IMR-90 (cell line): ENCODE results near the gene CAPRIN1. TPM values are rescaled to one million over a fixed set of nuclear protein-coding genes. Genes with fewer than 3 reads are reported as not detected.
A peak's percentile ranks its signal among the peaks of the same experiment; 100 is the strongest.

Experiments used
- ATAC-seq: fragments of 200-7000 bp; cut with Tn5 transposase; 2 replicates; pipeline ENCODE4 v1.9.1; 2020; ENCODE audit warnings: low read depth, mild to moderate bottlenecking, moderate library complexity
- BruUV-seq: library from RNA; stranded (reverse); fragments of 400-500 nt; replicated peaks from 2 replicates; lab custom pipeline; 2021; lab: Mats Ljungman, UMichigan
- CTCF ChIA-PET: fragments of 300-600 bp; formaldehyde crosslinking; extraction: SDS; loops from one replicate; lab custom pipeline; 2021; ENCODE audit warnings: antibody characterized with exemption; lab: Yijun Ruan, JAX
- POLR2A ChIA-PET: fragments of 300-600 bp; sonication (Branson Sonifier 250); formaldehyde crosslinking; loops from one replicate; lab custom pipeline; 2022; ENCODE audit warnings: antibody characterized with exemption; ENCODE audit not compliant: unreplicated experiment; lab: Charles Lee
- DNase-seq: peaks from one replicate; pipeline ENCODE4 v3.0.0; 2013
- H2AFZ ChIP-seq: replicated peaks from 2 replicates; pipeline ENCODE3; 2013; ENCODE audit warnings: low read length, mild to moderate bottlenecking; ENCODE audit not compliant: poor library complexity
- H2AK5ac ChIP-seq: 2 replicates; pipeline ENCODE4 v1.6.1; 2013; ENCODE audit warnings: low read depth, low read length, inconsistent platforms
- H2AK9ac ChIP-seq: replicated peaks from 2 replicates; pipeline ENCODE3; 2013; ENCODE audit warnings: mild to moderate bottlenecking, low read depth, low read length, moderate library complexity; ENCODE audit not compliant: poor library complexity
- H2BK120ac ChIP-seq: 2 replicates; pipeline ENCODE4 v1.6.1; 2013; ENCODE audit warnings: low read depth, low read length, inconsistent platforms
- H2BK15ac ChIP-seq: 3 replicates; pipeline ENCODE4 v1.6.1; 2013; ENCODE audit warnings: low read depth, low read length, inconsistent platforms
- H2BK20ac ChIP-seq: 2 replicates; pipeline ENCODE4 v1.6.1; 2013; ENCODE audit warnings: low read depth, mild to moderate bottlenecking, inconsistent platforms, low read length, moderate library complexity
- H2BK5ac ChIP-seq: 2 replicates; pipeline ENCODE4 v1.6.1; 2013; ENCODE audit warnings: mild to moderate bottlenecking, low read depth, low read length, inconsistent platforms; ENCODE audit not compliant: poor library complexity, severe bottlenecking
- H3K14ac ChIP-seq: replicated peaks from 2 replicates; pipeline ENCODE4 v1.6.1; 2013; ENCODE audit warnings: low read depth, low read length, inconsistent platforms
- H3K18ac ChIP-seq: 2 replicates; pipeline ENCODE4 v1.6.1; 2013; ENCODE audit warnings: low read depth, low read length, control low read depth
- H3K23ac ChIP-seq: 2 replicates; pipeline ENCODE4 v1.6.1; 2013; ENCODE audit warnings: low read depth, low read length, inconsistent platforms
- H3K27ac ChIP-seq: 2 replicates; pipeline ENCODE4 v1.5.1; 2013; ENCODE audit warnings: mild to moderate bottlenecking, control low read depth, low read length; ENCODE audit not compliant: insufficient read depth
- H3K27me3 ChIP-seq: 2 replicates; pipeline ENCODE4 v1.6.1; 2013; ENCODE audit warnings: low read length; ENCODE audit not compliant: control insufficient read depth, insufficient read depth
- H3K36me3 ChIP-seq: 2 replicates; pipeline ENCODE4 v1.6.1; 2013; ENCODE audit warnings: low read length, mixed read lengths; ENCODE audit not compliant: control insufficient read depth, insufficient read depth
- H3K4ac ChIP-seq: 2 replicates; pipeline ENCODE4 v1.6.1; 2013; ENCODE audit warnings: low read depth, low read length, inconsistent platforms
- H3K4me1 ChIP-seq: 2 replicates; pipeline ENCODE4 v1.6.1; 2013; ENCODE audit warnings: low read length, mixed read lengths; ENCODE audit not compliant: control insufficient read depth, insufficient read depth
- H3K4me2 ChIP-seq: 2 replicates; pipeline ENCODE4 v1.6.1; 2013; ENCODE audit warnings: low read depth, mild to moderate bottlenecking, control low read depth, low read length, moderate library complexity
- H3K4me3 ChIP-seq: 2 replicates; pipeline ENCODE4 v1.5.1; 2013; ENCODE audit warnings: low read depth, mild to moderate bottlenecking, control low read depth, low read length, moderate library complexity; ENCODE audit not compliant: insufficient read depth
- H3K56ac ChIP-seq: 2 replicates; pipeline ENCODE4 v1.6.1; 2013; ENCODE audit warnings: low read length, inconsistent platforms; ENCODE audit not compliant: insufficient read depth; ENCODE audit errors: extremely low read depth
- H3K79me1 ChIP-seq, 2 experiments: 2 replicates each; pipeline ENCODE4 v1.6.1; 2013; ENCODE audit warnings: low read length in 2 of 2, inconsistent platforms in 1 of 2, low read depth in 1 of 2
- H3K9ac ChIP-seq: 2 replicates; pipeline ENCODE4 v1.6.1; 2013; ENCODE audit warnings: low read depth, low read length, control low read depth
- H3K9me1 ChIP-seq: 2 replicates; pipeline ENCODE4 v1.6.1; 2013; ENCODE audit warnings: low read length, inconsistent platforms; ENCODE audit not compliant: insufficient read depth
- H3K9me3 ChIP-seq: 2 replicates; pipeline ENCODE4 v1.6.1; 2013; ENCODE audit warnings: low read length; ENCODE audit not compliant: control insufficient read depth, insufficient read depth
- H4K20me1 ChIP-seq: 2 replicates; pipeline ENCODE4 v1.6.1; 2013; ENCODE audit warnings: low read length, inconsistent platforms; ENCODE audit not compliant: insufficient read depth
- H4K5ac ChIP-seq: 2 replicates; pipeline ENCODE4 v1.6.1; 2013; ENCODE audit warnings: mild to moderate bottlenecking, low read depth, low read length, control low read depth
- H4K8ac ChIP-seq, 2 experiments: 2 replicates each; pipeline ENCODE4 v1.6.1; 2013; ENCODE audit warnings: low read depth in 2 of 2, low read length in 2 of 2, control low read depth in 1 of 2, inconsistent platforms in 1 of 2
- H4K91ac ChIP-seq: 2 replicates; pipeline ENCODE4 v1.6.1; 2013; ENCODE audit warnings: low read depth, low read length, inconsistent platforms; ENCODE audit not compliant: insufficient read depth
- BHLHE40 ChIP-seq: fragments of 150-350 bp; IDR thresholded peaks from 2 replicates; pipeline ENCODE4 v1.6.1; 2016; ENCODE audit warnings: mild to moderate bottlenecking, low read depth, low read length
- CEBPB ChIP-seq: IDR thresholded peaks from 2 replicates; pipeline ENCODE4 v1.6.1; 2012; ENCODE audit warnings: low read depth, low read length, improper control_type of control experiment
- MAFK ChIP-seq: IDR thresholded peaks from 2 replicates; pipeline ENCODE4 v1.6.1; 2012; ENCODE audit warnings: low read depth, low read length, improper control_type of control experiment
- NFE2L2 ChIP-seq: fragments of 150-350 bp; IDR thresholded peaks from 2 replicates; pipeline ENCODE4 v1.6.1; 2016; ENCODE audit warnings: low read depth, mild to moderate bottlenecking, low read length
- RAD21 ChIP-seq: IDR thresholded peaks from 2 replicates; pipeline ENCODE4 v1.6.1; 2012; ENCODE audit warnings: low read length, improper control_type of control experiment
- RCOR1 ChIP-seq: IDR thresholded peaks from 2 replicates; pipeline ENCODE4 v1.6.1; 2012; ENCODE audit warnings: mild to moderate bottlenecking, low read length, improper control_type of control experiment; ENCODE audit not compliant: insufficient replicate concordance
- SMC3 ChIP-seq: fragments of 150-350 bp; IDR thresholded peaks from 2 replicates; pipeline ENCODE4 v1.6.1; 2016; ENCODE audit warnings: low read depth, mild to moderate bottlenecking, antibody characterized with exemption, low read length, moderate library complexity
- WGBS, 2 experiments: methylation state at CpG; one replicate each; pipeline versions ENCODE4 v1.1.5 to v1.1.7; 2013; ENCODE audit warnings: missing lambda C conversion rate in 2 of 2; ENCODE audit not compliant: insufficient read length in 1 of 2; ENCODE audit errors: extremely low coverage in 2 of 2; 5-methylcytosine and 5-hydroxymethylcytosine counted together
- dilution Hi-C: fragments of 300-500 bp; cut with HindIII; formaldehyde crosslinking; loops from one replicate; pipeline ENCODE4 v1.14.3; 2018; ENCODE audit warnings: low sequenced_read_pairs; ENCODE audit not compliant: unreplicated experiment
- in situ Hi-C: fragments of 300-500 bp; cut with MboI; formaldehyde crosslinking; loops from 3 replicates; pipeline ENCODE4 v1.14.3; 2019; ENCODE audit warnings: low sequenced_read_pairs, inconsistent platforms, mixed read lengths
- intact Hi-C: fragments of 100-400 bp; cut with micrococcal nuclease; formaldehyde crosslinking; loops from 2 replicates; pipeline ENCODE4 v1.10.0; 2022
- polyA plus RNA-seq, 3 experiments: library from polyadenylated mRNA; depleted of rRNA; stranded (reverse); fragments of >200 nt; gene quantifications; 2 replicates each; pipeline ENCODE4 v1.2.3, GENCODE V29; 2012; ENCODE audit warnings: low replicate concordance in 1 of 3
- total RNA-seq: library from RNA; depleted of rRNA; stranded (reverse); fragments of >200 nt; gene quantifications from 2 replicates; pipeline ENCODE4 v1.2.3, GENCODE V29; 2012
- TF ChIP-seq, protein P1 (sequence below): conservative IDR thresholded peaks from 2 replicates; pipeline ENCODE4 v1.5.1; 2012; ENCODE audit warnings: mild to moderate bottlenecking, low read depth, low read length, improper control_type of control experiment
- TF ChIP-seq, protein P2 (sequence below): fragments of 150-350 bp; IDR thresholded peaks from 2 replicates; pipeline ENCODE4 v1.6.1; 2017; ENCODE audit warnings: mild to moderate bottlenecking, antibody characterized with exemption, low read length, low read depth

The CAPRIN1 gene
- total and polyA plus RNA-seq, 2 of the 4 experiments (the other 2 are of a cell fraction) = 127 to 253 TPM

DNA sequence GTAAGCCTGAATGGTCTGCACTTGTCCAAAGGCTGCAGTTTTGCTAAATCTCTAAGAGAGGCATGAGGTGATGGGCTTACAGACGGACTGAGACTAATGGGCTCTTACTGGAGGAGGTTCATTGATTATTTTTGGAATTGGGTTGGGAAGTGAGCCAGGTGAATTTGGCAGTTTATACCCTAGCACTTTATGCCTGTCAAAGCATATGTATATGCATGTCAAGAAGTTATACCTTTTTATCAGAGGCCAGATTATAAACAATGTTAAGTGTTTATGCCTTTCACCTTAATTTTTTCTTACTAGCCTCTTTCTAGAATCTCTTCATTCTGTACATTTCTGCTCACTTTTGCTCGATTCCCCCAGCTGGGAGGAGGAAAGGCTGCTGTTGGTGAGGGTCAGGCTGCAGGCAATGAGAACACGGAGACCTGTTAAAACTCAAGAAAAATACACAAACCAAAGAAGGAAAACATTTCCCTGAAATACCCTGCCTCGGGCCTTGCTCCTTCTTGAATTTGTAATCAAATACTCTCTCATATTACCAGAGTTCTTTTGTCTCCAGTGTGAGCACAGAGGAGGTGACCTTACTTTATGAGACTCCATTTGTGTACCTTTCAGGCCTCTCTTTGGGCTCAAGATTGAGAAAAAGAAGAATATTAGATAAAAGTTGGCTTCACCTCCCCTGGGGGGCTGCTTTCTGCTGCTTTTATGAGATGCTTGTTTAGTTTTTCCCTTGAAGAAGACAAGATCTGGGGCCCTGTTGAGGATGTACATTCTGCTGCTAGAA lies 73.5 kb downstream of the CAPRIN1 start:
- intact Hi-C loops (no loop called here), dilution Hi-C loops (no loop called here), in situ Hi-C loops (no loop called here)
- Histone ChIP-seq H3K27me3 (no peaks in the 10 kb centered on the region), H2BK120ac (no peak overlapping the region), H3K23ac (no peak overlapping the region), H2AK9ac (no peak overlapping the region), H2BK5ac (no peak overlapping the region), H4K91ac (no peak overlapping the region), H3K36me3 (peaks cover 32% of the 10 kb centered on the region), H3K9ac (no peak overlapping the region), H3K4ac (no peak overlapping the region), H2AFZ (no peak overlapping the region), H3K56ac (no peak overlapping the region), H4K8ac (no peak overlapping the region), H3K9me1 (no peaks in the 10 kb centered on the region; the same call in 1 of the 2 replicates), H3K14ac (no peak overlapping the region), H3K79me1 (peaks cover 3 to 13% of the 10 kb centered on the region in 2 experiments), H3K4me2 (no peak overlapping the region), H4K5ac (no peak overlapping the region; the same call in 1 of the 2 replicates), H3K9me3 (no peaks in the 10 kb centered on the region), H2BK20ac (no peak overlapping the region), H2AK5ac (no peak overlapping the region), H2BK15ac (no peak overlapping the region), H3K18ac (no peak overlapping the region; the same call in 1 of the 2 replicates), H3K4me3 (no peak overlapping the region), H3K4me1 (peaks cover 9% of the 10 kb centered on the region; the same call in 1 of the 2 replicates), H3K27ac (peak overlapping the region; percentile 66; the same call in 1 of the 2 replicates), H4K20me1 (no peaks in the 10 kb centered on the region)
- ATAC-seq = peak; percentile 24
- ChIA-PET CTCF (no interaction called here), POLR2A (no interaction called here)
- TF ChIP-seq CEBPB (no peak), MAFK (no peak), NFE2L2 (no peak), BHLHE40 (no peak), SMC3 (no peak), RAD21 (no peak), RCOR1 (no peak)
- TF ChIP-seq, protein P1, sequence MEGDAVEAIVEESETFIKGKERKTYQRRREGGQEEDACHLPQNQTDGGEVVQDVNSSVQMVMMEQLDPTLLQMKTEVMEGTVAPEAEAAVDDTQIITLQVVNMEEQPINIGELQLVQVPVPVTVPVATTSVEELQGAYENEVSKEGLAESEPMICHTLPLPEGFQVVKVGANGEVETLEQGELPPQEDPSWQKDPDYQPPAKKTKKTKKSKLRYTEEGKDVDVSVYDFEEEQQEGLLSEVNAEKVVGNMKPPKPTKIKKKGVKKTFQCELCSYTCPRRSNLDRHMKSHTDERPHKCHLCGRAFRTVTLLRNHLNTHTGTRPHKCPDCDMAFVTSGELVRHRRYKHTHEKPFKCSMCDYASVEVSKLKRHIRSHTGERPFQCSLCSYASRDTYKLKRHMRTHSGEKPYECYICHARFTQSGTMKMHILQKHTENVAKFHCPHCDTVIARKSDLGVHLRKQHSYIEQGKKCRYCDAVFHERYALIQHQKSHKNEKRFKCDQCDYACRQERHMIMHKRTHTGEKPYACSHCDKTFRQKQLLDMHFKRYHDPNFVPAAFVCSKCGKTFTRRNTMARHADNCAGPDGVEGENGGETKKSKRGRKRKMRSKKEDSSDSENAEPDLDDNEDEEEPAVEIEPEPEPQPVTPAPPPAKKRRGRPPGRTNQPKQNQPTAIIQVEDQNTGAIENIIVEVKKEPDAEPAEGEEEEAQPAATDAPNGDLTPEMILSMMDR = no peak
- TF ChIP-seq, protein P2, sequence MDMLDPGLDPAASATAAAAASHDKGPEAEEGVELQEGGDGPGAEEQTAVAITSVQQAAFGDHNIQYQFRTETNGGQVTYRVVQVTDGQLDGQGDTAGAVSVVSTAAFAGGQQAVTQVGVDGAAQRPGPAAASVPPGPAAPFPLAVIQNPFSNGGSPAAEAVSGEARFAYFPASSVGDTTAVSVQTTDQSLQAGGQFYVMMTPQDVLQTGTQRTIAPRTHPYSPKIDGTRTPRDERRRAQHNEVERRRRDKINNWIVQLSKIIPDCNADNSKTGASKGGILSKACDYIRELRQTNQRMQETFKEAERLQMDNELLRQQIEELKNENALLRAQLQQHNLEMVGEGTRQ = no peak
- BruUV-seq = no TSS peak
- WGBS, 2 experiments = no CpG with 5 or more reads among the region's 4 CpGs
- no peak for DNase-seq
